Common myeloid progenitor, CD34-positive (primary cell): ENCODE results near the gene MAMLD1.

Source experiments
- CTCF ChIA-PET: fragments of 350-600 bp; sonication (Branson Sonifier 250); formaldehyde crosslinking; loops from one replicate; lab custom pipeline; 2021; ENCODE audit warnings: antibody characterized with exemption; lab: Charles Lee
- POLR2A ChIA-PET: fragments of 350-600 bp; sonication (Branson Sonifier 250); formaldehyde crosslinking; loops from one replicate; lab custom pipeline; 2021; ENCODE audit warnings: antibody characterized with exemption; lab: Charles Lee
- DNase-seq, 3 donors: peaks; one replicate each; pipeline versions ENCODE4 v3.0.0 to v3.0.0-alpha.2; 2013
- H3K27ac ChIP-seq, 2 experiments: 1 replicate in 1 of 2; 2 replicates in 1 of 2; pipeline ENCODE4 v1.7.0; 2013; ENCODE audit warnings: inconsistent platforms in 2 of 2, low read length in 2 of 2, mild to moderate bottlenecking in 2 of 2, low read depth in 1 of 2, moderate library complexity in 1 of 2; ENCODE audit not compliant: severe bottlenecking in 2 of 2, insufficient read depth in 1 of 2, poor library complexity in 1 of 2
- H3K27me3 ChIP-seq, 5 experiments: replicated peaks in 2 of 5; 1 replicate in 3 of 5; 2 replicates in 2 of 5; pipeline versions ENCODE4 v1.6.1 to v1.7.0; 2013; ENCODE audit warnings: low read length in 4 of 5, mild to moderate bottlenecking in 2 of 5, moderate library complexity in 2 of 5, inconsistent platforms in 1 of 5; ENCODE audit not compliant: insufficient read depth in 5 of 5, control insufficient read depth in 4 of 5
- H3K36me3 ChIP-seq, 4 experiments: 1 replicate in 2 of 4; 2 replicates in 2 of 4; pipeline versions ENCODE4 v1.6.1 to v1.7.0; 2013; ENCODE audit warnings: low read length in 3 of 4, control low read depth in 1 of 4, mild to moderate bottlenecking in 1 of 4; ENCODE audit not compliant: control insufficient read depth in 4 of 4, insufficient read depth in 4 of 4
- H3K4me1 ChIP-seq, 4 experiments: 1 replicate in 3 of 4; 2 replicates in 1 of 4; pipeline versions ENCODE4 v1.6.1 to v1.7.1; 2013; ENCODE audit warnings: low read length in 3 of 4, mild to moderate bottlenecking in 3 of 4, control low read depth in 1 of 4, inconsistent platforms in 1 of 4, moderate library complexity in 1 of 4; ENCODE audit not compliant: control insufficient read depth in 4 of 4, insufficient read depth in 4 of 4; ENCODE audit errors: control extremely low read depth in 1 of 4
- H3K4me3 ChIP-seq, 7 experiments: 1 replicate in 4 of 7; 2 replicates in 3 of 7; pipeline versions ENCODE4 v1.5.1 to v1.7.0; 2013; ENCODE audit warnings: mild to moderate bottlenecking in 7 of 7, low read length in 6 of 7, moderate library complexity in 6 of 7, inconsistent platforms in 2 of 7, low read depth in 2 of 7, control low read depth in 1 of 7; ENCODE audit not compliant: insufficient read depth in 4 of 7, control insufficient read depth in 1 of 7; ENCODE audit errors: extremely low read depth in 1 of 7
- H3K9me3 ChIP-seq, 5 experiments: 1 replicate in 4 of 5; 2 replicates in 1 of 5; pipeline versions ENCODE4 v1.6.1 to v1.7.1; 2013; ENCODE audit warnings: low read length in 4 of 5, mild to moderate bottlenecking in 2 of 5, inconsistent platforms in 1 of 5, low read depth in 1 of 5, moderate library complexity in 1 of 5; ENCODE audit not compliant: control insufficient read depth in 4 of 5, insufficient read depth in 2 of 5; ENCODE audit errors: control extremely low read depth in 1 of 5
- WGBS: methylation state at CpG from one replicate; pipeline ENCODE4 v1.1.5; 2013; ENCODE audit not compliant: insufficient coverage; 5-methylcytosine and 5-hydroxymethylcytosine counted together

The MAMLD1 gene

GRCh38 chrX:150361777-150362351 lies 1.3 kb upstream of the MAMLD1 start:
- POLR2A ChIA-PET, result no interaction called here
- WGBS, result 31% methylated on average over 27 of the region's 37 CpGs
- DNase-seq, result peak in 2 of 3 donors; percentile 8 to 34

GRCh38 chrX:150363561-150364346 lies 637 bp downstream of the MAMLD1 start:
- ChIA-PET CTCF (interaction anchor here (1.2 to 2.6 kb wide), 4 partner anchors 10 to 163 kb away, joined by 3 to 10 read pairs (median 3); no protein-coding TSS in a partner anchor), POLR2A (interaction anchor here (0.6 to 0.7 kb wide), 2 partner anchors 402 to 498 kb away, joined by 3 read pairs; no protein-coding TSS in a partner anchor)
- Histone ChIP-seq H3K27ac (no peak overlapping the region), H3K4me1 (peaks cover 0 to 52% (median 44%) of the 10 kb centered on the region in 4 experiments), H3K4me3 (peak overlapping the region in 6 of 7 experiments; percentile 40 to 80 (median 62)), H3K27me3 (peaks cover 0 to 50% (median 2%) of the 10 kb centered on the region in 5 experiments), H3K36me3 (no peaks in the 10 kb centered on the region), H3K9me3 (peaks cover 0 to 25% (median 0%) of the 10 kb centered on the region in 5 experiments)
- DNase-seq, result peak; percentile 1 to 27 (median 8)
- WGBS, result 37% methylated on average over 66 of the region's 67 CpGs

More at GRCh38 chrX:150361777-150362351, 1.3 kb upstream of the MAMLD1 start:
- Histone ChIP-seq H3K36me3 (no peaks in the 10 kb centered on the region), H3K27me3 (peaks cover 0 to 50% (median 2%) of the 10 kb centered on the region in 5 experiments), H3K4me1 (peaks cover 0 to 48% (median 42%) of the 10 kb centered on the region in 4 experiments), H3K9me3 (peaks cover 0 to 25% (median 0%) of the 10 kb centered on the region in 5 experiments), H3K27ac (no peak overlapping the region), H3K4me3 (peak overlapping the region in 4 of 7 experiments; percentile 54 to 80 (median 68))
- CTCF ChIA-PET, result interaction anchor here (1.0 to 1.4 kb wide), 4 partner anchors 14 to 422 kb away, joined by 3 to 4 read pairs (median 3); no protein-coding TSS in a partner anchor

- H3K27ac ChIP-seq, result no peak overlapping the region
- H3K36me3 ChIP-seq, result no peaks in the 10 kb centered on the region
- POLR2A ChIA-PET, result interaction anchor here (0.6 kb wide), 1 partner anchor 403 kb away, joined by 3 read pairs; no protein-coding TSS in a partner anchor
- 40% methylated on average over 47 of the region's 66 CpGs for WGBS
- H3K27me3 ChIP-seq, result peaks cover 0 to 50% (median 2%) of the 10 kb centered on the region in 5 experiments
- H3K4me1 ChIP-seq, result peaks cover 0 to 52% (median 44%) of the 10 kb centered on the region in 4 experiments
- peak overlapping the region; percentile 9 to 80 (median 57) for H3K4me3 ChIP-seq
- DNase-seq, result peak; percentile 2 to 51 (median 41)
- CTCF ChIA-PET, result interaction anchor here (1.1 to 2.6 kb wide), 3 partner anchors 22 to 164 kb away, joined by 3 to 10 read pairs (median 3); no protein-coding TSS in a partner anchor
- H3K9me3 ChIP-seq, result peaks cover 0 to 25% (median 0%) of the 10 kb centered on the region in 5 experiments
These were observed 1.4 kb downstream of the MAMLD1 start for GRCh38 chrX:150364347-150365050.

DNA sequence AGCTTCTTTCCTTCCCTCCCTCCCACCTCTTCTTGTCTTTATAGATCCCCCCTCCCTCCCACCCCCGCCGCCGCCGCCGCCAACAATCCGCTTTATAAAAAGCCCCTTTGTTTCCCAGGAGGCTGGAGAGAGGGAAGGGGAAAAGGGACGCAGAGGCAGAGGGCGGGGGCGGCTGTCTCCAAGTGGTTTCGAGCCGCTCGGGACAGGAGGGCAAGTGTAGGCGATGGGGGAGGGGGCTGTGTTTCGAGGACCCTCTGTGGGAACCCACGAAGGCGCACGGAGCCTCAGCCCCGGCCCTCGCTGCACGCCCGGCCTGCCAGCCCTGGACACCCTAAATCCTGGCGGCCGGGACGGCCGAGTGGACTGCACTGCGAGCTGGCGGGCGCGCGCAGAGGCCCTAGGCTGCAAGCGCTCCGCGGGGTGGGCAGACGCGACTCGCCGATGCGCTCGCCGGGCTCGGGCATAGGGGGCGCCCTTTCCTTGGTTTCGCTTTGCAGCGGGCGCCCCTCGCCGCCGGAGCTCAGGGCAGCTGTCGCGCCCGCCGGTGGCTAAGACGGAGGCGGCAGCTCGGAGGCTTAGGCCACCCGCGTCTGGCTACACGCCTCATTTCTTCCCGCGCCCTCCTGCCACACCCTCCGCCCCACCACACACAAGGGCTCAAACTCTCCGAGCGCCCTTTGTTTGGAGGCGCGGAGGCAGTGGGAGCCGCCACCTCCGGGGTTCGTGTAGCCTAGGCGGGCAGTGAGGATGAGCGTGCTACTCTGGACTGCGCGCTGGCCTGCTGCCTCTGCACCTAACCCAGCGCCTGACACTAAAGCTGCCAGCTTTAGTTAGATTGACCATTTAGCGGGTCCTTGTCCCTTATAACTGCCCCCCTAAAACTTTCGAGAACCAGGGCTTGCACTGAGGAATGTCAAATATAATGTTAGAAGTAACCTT lies 2.2 kb downstream of the MAMLD1 start:
- WGBS, result 27% methylated on average over 60 of the region's 75 CpGs
- DNase-seq, result peak; percentile 32 to 72 (median 64)
- ChIA-PET POLR2A (no interaction called here), CTCF (interaction anchor here (0.8 to 2.6 kb wide), 5 partner anchors 23 to 404 kb away, joined by 3 to 10 read pairs (median 3); no protein-coding TSS in a partner anchor)
- peaks cover 0 to 25% (median 0%) of the 10 kb centered on the region in 5 experiments for H3K9me3 ChIP-seq
- peaks cover 0 to 48% (median 2%) of the 10 kb centered on the region in 5 experiments for H3K27me3 ChIP-seq
- H3K36me3 ChIP-seq, result no peaks in the 10 kb centered on the region
- H3K4me3 ChIP-seq, result peak overlapping the region; percentile 39 to 80 (median 66)
- H3K4me1 ChIP-seq, result peaks cover 0 to 52% (median 44%) of the 10 kb centered on the region in 4 experiments
- H3K27ac ChIP-seq, result no peak overlapping the region

DNA sequence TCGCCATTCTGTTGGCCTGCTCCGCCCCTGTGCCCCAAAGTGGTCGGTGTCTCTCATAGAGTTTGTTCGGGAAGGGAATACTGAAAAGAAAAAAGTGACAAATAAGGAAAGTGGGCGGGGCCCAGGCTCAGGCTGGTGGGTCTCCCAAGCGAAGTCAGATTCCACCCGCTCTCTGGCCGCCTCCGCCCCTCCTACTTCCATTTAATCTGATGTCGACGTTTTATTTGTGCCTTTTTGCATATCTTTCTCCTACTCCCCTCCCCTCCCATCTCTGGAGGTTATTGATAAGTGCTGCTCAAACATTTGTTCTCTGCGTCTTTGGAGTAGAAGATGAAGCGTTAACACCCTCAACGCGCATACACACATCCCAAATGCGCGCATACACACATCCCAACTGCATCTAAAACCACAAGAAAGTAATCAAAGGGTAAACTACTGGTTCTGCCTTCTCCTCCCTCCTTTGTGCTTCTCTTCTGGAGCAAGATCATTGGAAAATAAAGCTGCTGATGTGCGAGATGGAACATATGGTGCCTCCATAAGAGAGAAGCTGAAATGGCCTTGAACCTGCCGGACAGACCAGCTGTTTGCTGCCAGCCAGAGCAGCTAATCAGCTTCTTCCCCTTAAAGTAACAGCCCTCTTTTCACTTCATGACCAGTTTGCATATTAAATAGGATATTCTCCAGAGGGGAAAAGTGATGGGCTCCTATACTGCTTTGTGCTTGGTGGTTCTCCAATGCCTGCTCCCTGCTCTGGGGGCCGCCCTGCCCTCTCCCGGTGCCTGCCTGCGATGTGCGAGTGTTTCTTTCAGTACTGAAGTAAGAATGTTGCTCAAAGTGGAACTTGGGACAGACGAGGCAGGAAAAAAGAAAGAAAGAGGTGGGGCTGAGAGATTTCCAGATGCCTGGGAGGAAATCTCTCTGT lies 3.1 kb downstream of the MAMLD1 start:
- Histone ChIP-seq H3K4me3 (peak overlapping the region in 6 of 7 experiments; percentile 59 to 80 (median 69)), H3K4me1 (peaks cover 0 to 49% (median 41%) of the 10 kb centered on the region in 4 experiments), H3K36me3 (no peaks in the 10 kb centered on the region), H3K27me3 (peaks cover 0 to 39% (median 2%) of the 10 kb centered on the region in 5 experiments), H3K27ac (no peak overlapping the region), H3K9me3 (peaks cover 0 to 21% (median 0%) of the 10 kb centered on the region in 5 experiments)
- DNase-seq, result peak; percentile 20 to 40 (median 22)
- CTCF ChIA-PET, result interaction anchor here (0.8 to 1.4 kb wide), 6 partner anchors 24 to 405 kb away, joined by 3 to 7 read pairs (median 4); no protein-coding TSS in a partner anchor
- POLR2A ChIA-PET, result no interaction called here
- 25% methylated on average over 13 of the region's 24 CpGs for WGBS
